LNCaP clone FGC (cell line): ENCODE measurements around the gene ZDHHC16.

Experiments used
- DNase-seq: peaks from one replicate; pipeline ENCODE4 v3.0.0-alpha.2; 2011; ENCODE audit warnings: low read depth
- H3K4me3 ChIP-seq: 2 replicates; pipeline ENCODE4 v1.5.1; 2011; ENCODE audit warnings: mild to moderate bottlenecking, low read depth, low read length, control low read depth
- TF ChIP-seq, protein P1 (sequence below): IDR thresholded peaks from 2 replicates; pipeline ENCODE4 v1.5.1; 2012; ENCODE audit warnings: mild to moderate bottlenecking; ENCODE audit not compliant: control insufficient read depth, insufficient read depth; ENCODE audit errors: extremely low read depth

ZDHHC16 gene

DNA sequence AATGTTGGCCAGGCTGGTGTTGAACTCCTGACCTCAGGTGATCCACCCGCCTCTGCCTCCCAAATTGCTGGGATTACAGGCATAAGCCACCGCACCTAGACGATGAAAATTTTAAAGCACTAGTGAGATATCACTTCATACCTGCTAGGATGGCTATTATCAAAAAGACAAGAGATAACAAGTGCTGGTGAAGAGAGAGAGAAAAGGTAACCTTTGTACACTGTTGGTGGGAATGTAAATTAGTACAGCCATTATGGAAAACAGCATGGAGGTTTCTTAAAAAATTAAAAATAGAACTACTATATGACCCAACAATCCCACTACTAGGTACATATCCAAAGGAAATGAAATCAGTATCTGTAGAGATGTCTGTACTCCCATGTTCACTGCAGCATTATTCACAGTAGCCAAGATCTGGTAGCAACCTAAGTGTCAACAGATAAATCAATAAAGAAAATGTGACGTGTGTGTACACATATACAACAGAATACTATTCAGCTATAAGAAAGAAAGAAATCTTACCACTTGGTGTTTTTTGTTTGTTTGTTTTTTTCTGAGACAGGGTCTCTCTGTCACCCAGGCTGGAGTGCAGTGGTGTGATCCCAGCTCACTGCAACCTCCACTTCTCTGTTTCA, 39.8 kb downstream of the ZDHHC16 start:
- TF ChIP-seq, protein P1, sequence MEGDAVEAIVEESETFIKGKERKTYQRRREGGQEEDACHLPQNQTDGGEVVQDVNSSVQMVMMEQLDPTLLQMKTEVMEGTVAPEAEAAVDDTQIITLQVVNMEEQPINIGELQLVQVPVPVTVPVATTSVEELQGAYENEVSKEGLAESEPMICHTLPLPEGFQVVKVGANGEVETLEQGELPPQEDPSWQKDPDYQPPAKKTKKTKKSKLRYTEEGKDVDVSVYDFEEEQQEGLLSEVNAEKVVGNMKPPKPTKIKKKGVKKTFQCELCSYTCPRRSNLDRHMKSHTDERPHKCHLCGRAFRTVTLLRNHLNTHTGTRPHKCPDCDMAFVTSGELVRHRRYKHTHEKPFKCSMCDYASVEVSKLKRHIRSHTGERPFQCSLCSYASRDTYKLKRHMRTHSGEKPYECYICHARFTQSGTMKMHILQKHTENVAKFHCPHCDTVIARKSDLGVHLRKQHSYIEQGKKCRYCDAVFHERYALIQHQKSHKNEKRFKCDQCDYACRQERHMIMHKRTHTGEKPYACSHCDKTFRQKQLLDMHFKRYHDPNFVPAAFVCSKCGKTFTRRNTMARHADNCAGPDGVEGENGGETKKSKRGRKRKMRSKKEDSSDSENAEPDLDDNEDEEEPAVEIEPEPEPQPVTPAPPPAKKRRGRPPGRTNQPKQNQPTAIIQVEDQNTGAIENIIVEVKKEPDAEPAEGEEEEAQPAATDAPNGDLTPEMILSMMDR, result no peak
- no peak for DNase-seq
- H3K4me3 ChIP-seq, result no peak overlapping the region

DNA sequence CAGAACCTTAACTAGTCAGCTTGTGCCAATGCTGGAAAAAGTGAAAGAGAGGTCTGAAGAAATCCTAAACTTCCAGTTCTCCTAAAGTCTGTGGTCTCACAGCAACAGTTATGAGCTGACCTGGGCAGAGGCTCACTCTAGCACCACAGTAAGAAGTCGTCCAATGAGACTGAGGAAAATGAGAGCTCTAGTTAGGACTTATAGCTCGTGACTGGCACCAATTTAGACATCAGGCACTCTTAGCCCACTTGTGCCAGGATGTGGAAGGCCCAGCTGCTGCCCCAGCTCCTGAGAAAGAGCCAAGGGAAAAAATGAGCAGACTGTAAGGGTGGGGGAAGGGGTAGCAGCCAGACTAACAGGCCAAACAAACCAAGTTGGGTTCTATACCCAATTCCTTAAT, 44.6 kb downstream of the ZDHHC16 start:
- TF ChIP-seq, protein P1, result no peak
- no peak overlapping the region for H3K4me3 ChIP-seq

DNA sequence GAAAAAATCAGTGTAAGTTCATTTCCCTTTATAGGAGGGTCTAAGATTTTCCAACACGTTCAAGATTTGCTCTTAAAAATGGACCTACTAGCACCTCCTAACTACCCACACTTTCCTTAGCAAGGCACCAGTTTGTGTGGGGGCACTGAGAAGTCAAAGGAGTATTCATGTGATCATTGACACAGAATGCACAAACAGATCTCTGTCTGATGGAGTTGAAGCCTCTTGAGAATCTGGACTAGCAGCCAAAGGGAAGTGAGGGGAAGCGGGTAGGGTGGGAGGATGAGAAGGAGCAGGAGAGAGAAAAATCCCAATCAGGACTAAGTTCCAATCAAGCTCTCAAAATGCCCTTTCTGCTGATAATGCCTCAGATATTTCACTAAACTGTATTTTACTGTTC, 48.2 kb downstream of the ZDHHC16 start:
- TF ChIP-seq, protein P1, result no peak
- DNase-seq, result no peak
- H3K4me3 ChIP-seq, result no peak overlapping the region

More for the DNA sequence above, 44.6 kb downstream of the ZDHHC16 start:
- no peak for DNase-seq

DNA sequence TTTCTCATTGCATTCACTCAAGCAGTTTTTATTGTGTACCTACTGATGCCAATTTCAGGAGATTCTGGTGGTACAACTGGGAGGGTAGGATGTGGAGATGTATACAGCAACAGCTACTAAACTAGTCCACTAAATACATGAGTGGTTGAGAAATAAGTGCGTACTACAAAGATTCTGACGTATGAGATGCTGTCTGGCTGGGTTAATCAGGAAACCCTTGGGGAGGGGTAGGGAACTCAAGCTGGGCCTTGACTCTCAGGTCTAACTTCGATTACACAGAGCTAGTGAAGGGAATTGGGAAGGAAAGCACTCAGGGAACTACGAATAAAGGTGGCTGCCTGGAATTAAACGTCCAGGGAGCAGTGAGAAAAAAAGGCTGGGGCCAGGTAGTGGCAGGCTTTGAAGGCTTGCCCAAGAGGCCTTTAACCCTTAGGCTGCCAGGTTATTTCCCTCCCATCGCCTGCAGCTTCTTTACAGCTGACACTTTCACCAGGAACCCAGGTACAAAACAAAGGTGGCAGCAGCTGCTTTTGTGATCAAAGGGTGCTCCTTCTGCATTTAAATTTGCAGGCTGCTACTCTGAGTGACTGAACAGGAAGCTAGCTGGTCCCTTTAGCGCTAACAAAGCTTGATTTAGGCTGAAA, 49.0 kb downstream of the ZDHHC16 start:
- TF ChIP-seq, protein P1, result no peak
- no peak for DNase-seq
- no peak overlapping the region for H3K4me3 ChIP-seq

DNA sequence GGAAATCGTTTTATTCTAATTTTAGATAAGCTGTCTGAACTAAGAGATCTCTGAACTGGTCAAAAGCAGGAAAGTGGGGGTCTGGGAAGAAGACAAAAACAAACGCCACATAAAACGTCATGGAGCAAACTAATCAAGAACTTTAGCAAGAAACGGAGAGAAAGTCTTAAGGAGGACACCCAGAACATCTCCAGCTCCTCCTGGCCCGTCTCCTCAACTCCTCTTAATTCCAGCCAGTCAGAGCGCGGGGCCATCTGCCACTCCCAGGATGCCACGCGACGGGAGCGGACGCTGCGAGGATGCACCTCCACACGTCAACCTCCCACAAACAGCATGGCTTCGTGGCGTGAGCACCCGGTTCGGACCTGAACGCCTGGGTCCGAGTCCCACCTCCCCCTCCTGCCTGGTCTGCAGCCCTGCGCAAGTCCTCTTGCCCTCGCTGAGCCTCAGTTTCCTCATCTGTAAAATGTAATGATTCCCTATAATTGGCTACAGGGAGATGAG, 51.6 kb downstream of the ZDHHC16 start:
- peak overlapping the region; percentile 100 for H3K4me3 ChIP-seq
- peak; percentile 56 for DNase-seq
- TF ChIP-seq, protein P1, result no peak

DNA sequence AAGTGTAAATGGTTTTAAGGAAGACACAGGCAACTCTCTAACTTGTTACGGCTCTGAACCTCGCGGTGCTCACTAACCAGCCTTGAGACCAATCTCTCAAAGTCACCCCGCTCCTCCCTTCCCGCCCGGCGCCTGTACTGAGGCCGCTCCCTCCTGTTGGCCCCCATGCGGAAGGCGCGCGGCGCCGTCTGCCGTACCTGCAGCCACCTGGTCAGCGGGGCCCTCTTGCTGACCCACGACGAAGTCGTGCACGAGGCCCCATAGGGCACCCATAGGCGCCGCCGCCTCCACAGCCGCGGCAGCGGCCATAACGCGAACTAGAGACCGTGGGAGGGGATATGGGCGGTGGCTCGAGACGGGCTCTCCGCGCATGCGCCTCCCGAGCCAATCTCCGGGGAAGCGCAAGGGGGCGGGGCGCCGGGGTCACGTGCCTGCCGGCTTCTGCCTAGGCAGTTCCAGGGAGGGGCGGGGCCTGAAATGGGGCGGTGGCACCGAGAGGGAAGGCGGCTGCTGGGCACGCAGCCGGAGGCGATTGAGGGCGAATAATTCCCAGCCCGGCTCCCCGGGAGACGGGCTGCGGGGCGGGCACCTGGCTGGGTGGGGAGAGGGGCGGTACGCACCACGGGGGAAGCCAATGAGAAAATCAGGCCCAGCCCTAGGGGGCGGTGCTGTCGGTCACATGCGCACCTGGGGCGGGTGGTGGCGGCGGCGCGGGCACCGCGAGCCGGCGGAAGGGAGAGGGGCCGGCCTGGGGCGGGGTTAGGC, 52.3 kb downstream of the ZDHHC16 start, which contains the start of gene MMS19:
Gene MMS19, minus strand, starts transcription at position 347 of the 765 bp plus-strand sequence. Its CDS starts 38 bp downstream, at position 309.
- peak; percentile 87 for DNase-seq
- TF ChIP-seq, protein P1, result no peak
- peak within 1 kb of the TSS; percentile 100 for H3K4me3 ChIP-seq
